Activated CD4-positive, alpha-beta T cell treated with anti-CD3 and anti-CD28 coated beads for 24 hours (primary cell): ENCODE measurements around the gene KRTAP4-3.
"Not testable (repeated sequence)": the region's sequence is repeated elsewhere in the genome, so short reads cannot be mapped to it uniquely, and the experiment has no call there.

Experiments
- DNase-seq, 2 donors: peaks; one replicate each; pipeline ENCODE4 v3.0.0-alpha.2; 2020; ENCODE audit warnings: low read depth in 2 of 2

Gene KRTAP4-3

GRCh38 chr17:41168121-41168520, at the start of gene KRTAP4-3:
KRTAP4-3 (minus strand) TSS chr17:41168221; CDS start chr17:41168172, 49 bp downstream.
- no peak for DNase-seq

- DNase-seq: no peak
Observed at GRCh38 chr17:41215681-41216080, 47.7 kb upstream of the KRTAP4-3 start.

- DNase-seq: no peak
Observed at GRCh38 chr17:41212524-41213169, 44.6 kb upstream of the KRTAP4-3 start.

GRCh38 chr17:41211845-41212466, 43.9 kb upstream of the KRTAP4-3 start:
- no peak for DNase-seq

- DNase-seq: no peak
Observed at GRCh38 chr17:41199421-41200078, 31.5 kb upstream of the KRTAP4-3 start.

GRCh38 chr17:41196068-41196467, 28.0 kb upstream of the KRTAP4-3 start:
- DNase-seq: no peak

GRCh38 chr17:41190328-41190727, 22.3 kb upstream of the KRTAP4-3 start:
- DNase-seq: no peak

- DNase-seq: not testable (repeated sequence)
Observed at GRCh38 chr17:41189837-41190318, 21.9 kb upstream of the KRTAP4-3 start, which contains the start of gene KRTAP9-1. KRTAP9-1 (plus strand) TSS chr17:41189887; CDS start chr17:41189887, 0 bp downstream.

- DNase-seq: no peak
Observed at GRCh38 chr17:41186872-41187271, 18.9 kb upstream of the KRTAP4-3 start.

GRCh38 chr17:41185001-41185400, 17.0 kb upstream of the KRTAP4-3 start:
- DNase-seq: no peak

- no peak for DNase-seq
Observed at GRCh38 chr17:41184480-41184961, 16.5 kb upstream of the KRTAP4-3 start, which contains the start of gene KRTAP4-1. KRTAP4-1 (minus strand) TSS chr17:41184911; CDS start chr17:41184854, 57 bp downstream.

GRCh38 chr17:41178843-41179616, 11.0 kb upstream of the KRTAP4-3 start:
- no peak for DNase-seq

- no peak for DNase-seq
Observed at GRCh38 chr17:41178341-41178740, 10.3 kb upstream of the KRTAP4-3 start.

GRCh38 chr17:41177727-41178271, 9.8 kb upstream of the KRTAP4-3 start, which contains the start of gene KRTAP4-2:
KRTAP4-2 (minus strand) TSS chr17:41178221; CDS start chr17:41178164, 57 bp downstream.
- no peak for DNase-seq

GRCh38 chr17:41176744-41177387, 8.8 kb upstream of the KRTAP4-3 start:
- no peak for DNase-seq

- DNase-seq: no peak
Observed at GRCh38 chr17:41171886-41172285, 3.9 kb upstream of the KRTAP4-3 start.

- DNase-seq: no peak
Observed at GRCh38 chr17:41167561-41167960, 460 bp downstream of the KRTAP4-3 start.

GRCh38 chr17:41163828-41164227, 4.2 kb downstream of the KRTAP4-3 start:
- DNase-seq: no peak

- DNase-seq: no peak
Observed at GRCh38 chr17:41160648-41161047, 7.4 kb downstream of the KRTAP4-3 start, which contains the start of gene KRTAP4-4. KRTAP4-4 (minus strand) TSS chr17:41160748; CDS start chr17:41160691, 57 bp downstream.

- not testable (repeated sequence) for DNase-seq
Observed at GRCh38 chr17:41160190-41160589, 7.8 kb downstream of the KRTAP4-3 start.

GRCh38 chr17:41153856-41154255, 14.2 kb downstream of the KRTAP4-3 start:
- no peak for DNase-seq
